SU-DHL-6 (cell line): Measurements from ENCODE around the gene SNX9.

ENCODE experiments used
- H2AFZ ChIP-seq: fragments of 200-600 bp; sonication (generic); 2 replicates; pipeline ENCODE4 v1.6.1; 2014; ENCODE audit warnings: low read depth, mild to moderate bottlenecking, moderate library complexity, mixed read lengths, antibody characterized with exemption, low read length; ENCODE audit not compliant: severe bottlenecking
- H3F3A ChIP-seq: fragments of 200-600 bp; shearing (Covaris generic); 2 replicates; pipeline ENCODE4 v1.6.0; 2016; ENCODE audit warnings: antibody characterized with exemption, mild to moderate bottlenecking; ENCODE audit not compliant: insufficient read depth
- H3K27ac ChIP-seq: fragments of 200-600 bp; sonication (generic); 2 replicates; pipeline ENCODE4 v1.5.1; 2016; ENCODE audit warnings: low read depth, mild to moderate bottlenecking, low read length, moderate library complexity, mixed read lengths
- H3K27me3 ChIP-seq: fragments of 200-600 bp; sonication (generic), shearing (Covaris generic); 2 replicates; pipeline ENCODE4 v1.6.0; 2014; ENCODE audit warnings: mild to moderate bottlenecking, low read length
- H3K36me3 ChIP-seq: fragments of 200-600 bp; sonication (generic); 2 replicates; pipeline ENCODE4 v1.6.1; 2014; ENCODE audit warnings: mild to moderate bottlenecking, low read length, mixed read lengths
- H3K4me2 ChIP-seq: fragments of 300-600, 200-600 bp; shearing (Covaris generic), sonication (generic); 2 replicates; pipeline ENCODE4 v1.6.0; 2014; ENCODE audit warnings: low read length, low read depth, mild to moderate bottlenecking; ENCODE audit not compliant: poor library complexity, severe bottlenecking
- H3K4me3 ChIP-seq: fragments of 200-600 bp; sonication (generic); 2 replicates; pipeline ENCODE4 v1.5.1; 2014; ENCODE audit warnings: antibody characterized with exemption, low read length, mild to moderate bottlenecking, mixed read lengths; ENCODE audit not compliant: insufficient read depth, poor library complexity, severe bottlenecking
- H3K79me2 ChIP-seq: fragments of 200-600 bp; sonication (generic); 2 replicates; pipeline ENCODE4 v1.6.1; 2014; ENCODE audit warnings: mild to moderate bottlenecking, low read length, moderate library complexity; ENCODE audit not compliant: insufficient read depth
- H3K9ac ChIP-seq: fragments of 200-600 bp; sonication (generic); 2 replicates; pipeline ENCODE4 v1.7.0; 2014; ENCODE audit warnings: mild to moderate bottlenecking, low read length
- H3K9me2 ChIP-seq: fragments of 200-600 bp; sonication (generic); replicated peaks from 2 replicates; pipeline ENCODE4 v1.6.1; 2014; ENCODE audit warnings: low read length; ENCODE audit not compliant: insufficient read depth
- H3K9me3 ChIP-seq: fragments of 200-600 bp; sonication (generic); 2 replicates; pipeline ENCODE4 v1.6.1; 2014; ENCODE audit warnings: low read length, mixed read lengths; ENCODE audit not compliant: insufficient read depth
- H4K20me1 ChIP-seq: fragments of 200-600 bp; sonication (generic); 2 replicates; pipeline ENCODE4 v1.6.1; 2014; ENCODE audit warnings: low read depth, mild to moderate bottlenecking, antibody characterized with exemption, low read length, moderate library complexity, mixed read lengths
- EZH2phosphoT487 ChIP-seq: fragments of 200-600 bp; sonication (generic), shearing (Covaris generic); conservative IDR thresholded peaks from 2 replicates; pipeline ENCODE4 v1.6.1; 2018; ENCODE audit warnings: mild to moderate bottlenecking, antibody characterized with exemption, low read length, moderate library complexity, mixed read lengths
- TF ChIP-seq, protein P1 (sequence below): fragments of 200-600 bp; sonication (generic); IDR thresholded peaks from one replicate; pipeline ENCODE4 v1.5.1; 2017; ENCODE audit warnings: antibody characterized with exemption, mild to moderate bottlenecking, low read length, moderate library complexity; ENCODE audit not compliant: insufficient read depth, poor library complexity, severe bottlenecking

The SNX9 gene

DNA sequence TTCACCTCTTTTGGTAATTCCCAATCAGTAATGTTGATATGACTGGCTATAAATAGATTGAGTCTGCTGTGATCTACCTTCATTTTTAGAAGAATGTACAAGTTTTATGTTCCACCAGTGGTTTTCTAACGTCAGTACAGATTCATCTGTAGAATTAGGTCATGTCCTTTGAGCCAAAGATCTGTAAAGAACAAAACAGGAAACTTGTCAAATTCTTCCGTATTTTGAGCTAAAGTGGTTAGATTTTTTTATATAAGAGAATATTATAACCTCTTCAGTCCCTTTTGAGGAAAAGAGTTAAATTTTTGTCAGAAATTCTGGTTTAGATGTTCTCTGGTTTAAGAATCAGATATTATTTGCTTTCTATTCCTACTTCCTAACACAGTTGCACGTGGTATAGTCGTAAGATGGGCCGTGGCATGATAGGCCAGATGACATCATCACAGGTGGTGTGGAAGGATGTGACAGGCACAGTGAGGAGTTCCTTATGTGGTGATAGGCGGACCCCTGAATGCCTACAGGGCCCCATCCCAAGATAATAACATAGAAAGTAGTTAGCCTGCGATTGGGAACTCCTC, 62.3 kb downstream of the SNX9 start:
- H3K36me3 ChIP-seq = no peaks in the 10 kb centered on the region
- H2AFZ ChIP-seq = no peak overlapping the region
- H3K79me2 ChIP-seq = no peaks in the 10 kb centered on the region
- no peak for TF ChIP-seq EZH2phosphoT487
- TF ChIP-seq, protein P1, sequence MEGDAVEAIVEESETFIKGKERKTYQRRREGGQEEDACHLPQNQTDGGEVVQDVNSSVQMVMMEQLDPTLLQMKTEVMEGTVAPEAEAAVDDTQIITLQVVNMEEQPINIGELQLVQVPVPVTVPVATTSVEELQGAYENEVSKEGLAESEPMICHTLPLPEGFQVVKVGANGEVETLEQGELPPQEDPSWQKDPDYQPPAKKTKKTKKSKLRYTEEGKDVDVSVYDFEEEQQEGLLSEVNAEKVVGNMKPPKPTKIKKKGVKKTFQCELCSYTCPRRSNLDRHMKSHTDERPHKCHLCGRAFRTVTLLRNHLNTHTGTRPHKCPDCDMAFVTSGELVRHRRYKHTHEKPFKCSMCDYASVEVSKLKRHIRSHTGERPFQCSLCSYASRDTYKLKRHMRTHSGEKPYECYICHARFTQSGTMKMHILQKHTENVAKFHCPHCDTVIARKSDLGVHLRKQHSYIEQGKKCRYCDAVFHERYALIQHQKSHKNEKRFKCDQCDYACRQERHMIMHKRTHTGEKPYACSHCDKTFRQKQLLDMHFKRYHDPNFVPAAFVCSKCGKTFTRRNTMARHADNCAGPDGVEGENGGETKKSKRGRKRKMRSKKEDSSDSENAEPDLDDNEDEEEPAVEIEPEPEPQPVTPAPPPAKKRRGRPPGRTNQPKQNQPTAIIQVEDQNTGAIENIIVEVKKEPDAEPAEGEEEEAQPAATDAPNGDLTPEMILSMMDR = no peak
- H3K4me3 ChIP-seq = no peak overlapping the region
- H4K20me1 ChIP-seq = no peaks in the 10 kb centered on the region
- no peaks in the 10 kb centered on the region for H3K9me3 ChIP-seq
- H3K9ac ChIP-seq = no peak overlapping the region
- H3F3A ChIP-seq = no peaks in the 10 kb centered on the region
- no peak overlapping the region for H3K27ac ChIP-seq
- H3K9me2 ChIP-seq = no peaks in the 10 kb centered on the region
- no peaks in the 10 kb centered on the region for H3K27me3 ChIP-seq
- no peak overlapping the region for H3K4me2 ChIP-seq

DNA sequence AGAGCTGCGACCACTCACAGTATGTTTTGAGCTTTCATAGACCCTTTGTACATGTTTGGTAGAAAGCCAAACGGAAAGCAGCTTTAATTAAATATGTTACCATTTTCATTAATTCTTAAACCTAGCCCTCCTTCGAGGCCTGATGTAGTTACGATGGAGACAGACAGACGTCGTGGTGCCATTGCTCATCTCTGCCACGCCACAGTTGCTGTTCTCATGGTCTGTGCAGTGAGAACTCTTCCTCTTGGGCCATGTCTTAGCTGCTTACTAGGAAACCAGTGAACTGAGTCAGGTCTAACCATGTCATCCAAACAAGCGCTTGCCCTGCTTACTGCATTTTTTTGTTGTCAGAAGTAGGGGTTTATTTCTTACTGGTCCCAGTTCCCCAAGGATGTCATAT, 62.8 kb downstream of the SNX9 start:
- TF ChIP-seq EZH2phosphoT487 = no peak
- TF ChIP-seq, protein P1 = no peak
- Histone ChIP-seq H3K27me3 (no peaks in the 10 kb centered on the region), H3K9me3 (no peaks in the 10 kb centered on the region), H2AFZ (no peak overlapping the region), H3K4me3 (no peak overlapping the region), H3K4me2 (no peak overlapping the region), H3K27ac (no peak overlapping the region), H3F3A (no peaks in the 10 kb centered on the region), H3K36me3 (no peaks in the 10 kb centered on the region), H4K20me1 (no peaks in the 10 kb centered on the region), H3K9me2 (no peaks in the 10 kb centered on the region), H3K9ac (no peak overlapping the region), H3K79me2 (no peaks in the 10 kb centered on the region)

DNA sequence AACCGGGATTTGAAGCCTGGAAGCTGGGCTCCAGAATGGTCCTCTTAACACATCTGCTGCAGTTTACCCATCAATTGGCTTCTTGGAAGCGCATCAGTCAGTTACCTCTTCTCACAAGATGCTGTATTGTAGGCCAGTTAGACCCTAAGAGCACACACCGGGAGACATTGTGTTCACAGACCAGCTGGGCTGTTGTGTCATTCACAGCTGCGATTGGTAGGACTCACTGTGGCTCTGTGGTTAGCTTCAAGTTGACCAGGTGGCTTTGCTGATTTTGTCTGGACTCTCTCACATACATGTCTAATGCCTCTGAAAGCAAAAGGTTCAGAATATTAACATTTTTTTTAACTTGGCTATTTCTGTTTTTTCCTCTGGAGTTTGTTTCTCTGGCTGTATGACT, 64.8 kb downstream of the SNX9 start:
- Histone ChIP-seq H3K9ac (no peak overlapping the region), H3K36me3 (no peaks in the 10 kb centered on the region), H3K9me2 (no peaks in the 10 kb centered on the region), H3K79me2 (no peaks in the 10 kb centered on the region), H3F3A (no peaks in the 10 kb centered on the region), H3K4me3 (no peak overlapping the region), H4K20me1 (no peaks in the 10 kb centered on the region), H3K27ac (no peak overlapping the region), H3K4me2 (no peak overlapping the region), H3K9me3 (no peaks in the 10 kb centered on the region), H2AFZ (no peak overlapping the region), H3K27me3 (no peaks in the 10 kb centered on the region)
- TF ChIP-seq, protein P1 = no peak
- TF ChIP-seq EZH2phosphoT487 = no peak
